CD4-positive, alpha-beta T cell (primary cell): Measurements from ENCODE around the gene SNCAIP. TPM values are rescaled to one million over a fixed set of nuclear protein-coding genes. Genes with fewer than 3 reads are reported as not detected.
"Not testable (repeated sequence)": the region's sequence is repeated elsewhere in the genome, so short reads cannot be mapped to it uniquely, and the experiment has no call there.

Experiments
- ATAC-seq: fragments of 200-7000 bp; cut with Tn5 transposase; one replicate; pipeline ENCODE4 v1.10.0; 2022; ENCODE audit warnings: mild to moderate bottlenecking; ENCODE audit not compliant: poor library complexity
- CTCF ChIA-PET: fragments of 350-600 bp; sonication (Branson Sonifier 250); formaldehyde crosslinking; loops from one replicate; lab custom pipeline; 2021; ENCODE audit warnings: antibody characterized with exemption, inconsistent platforms; lab: Charles Lee
- POLR2A ChIA-PET: fragments of 350-600 bp; sonication (Branson Sonifier 250); formaldehyde crosslinking; loops from one replicate; lab custom pipeline; 2021; ENCODE audit warnings: antibody characterized with exemption, inconsistent platforms; lab: Charles Lee
- DNase-seq, 14 experiments: peaks; one replicate each; pipeline ENCODE4 v3.0.0-alpha.2; 2013 to 2020; ENCODE audit warnings: mixed read lengths in 2 of 14
- H3K27ac ChIP-seq, 2 donors: one replicate each; pipeline versions ENCODE4 v1.5.1 to v1.7.0; 2013; ENCODE audit warnings: low read length in 2 of 2, low read depth in 1 of 2, mild to moderate bottlenecking in 1 of 2
- H3K27me3 ChIP-seq, 2 experiments: 1 replicate in 1 of 2; 2 replicates in 1 of 2; pipeline versions ENCODE4 v1.6.1 to v1.7.0; 2013; ENCODE audit warnings: low read length in 2 of 2, control low read depth in 1 of 2, mild to moderate bottlenecking in 1 of 2, moderate library complexity in 1 of 2; ENCODE audit not compliant: insufficient read depth in 2 of 2, control insufficient read depth in 1 of 2
- H3K36me3 ChIP-seq: one replicate; pipeline ENCODE4 v1.6.1; 2013; ENCODE audit warnings: low read length, control low read depth; ENCODE audit not compliant: insufficient read depth
- H3K4me1 ChIP-seq: one replicate; pipeline ENCODE4 v1.6.1; 2013; ENCODE audit warnings: low read length, control low read depth; ENCODE audit not compliant: insufficient read depth
- H3K4me3 ChIP-seq: one replicate; pipeline ENCODE4 v1.5.1; 2013; ENCODE audit warnings: mild to moderate bottlenecking, low read length, moderate library complexity
- H3K9me3 ChIP-seq, 2 experiments: 1 replicate in 1 of 2; 2 replicates in 1 of 2; pipeline versions ENCODE4 v1.6.1 to v1.7.0; 2013; ENCODE audit warnings: low read length in 2 of 2, mild to moderate bottlenecking in 2 of 2, control low read depth in 1 of 2, moderate library complexity in 1 of 2; ENCODE audit not compliant: control insufficient read depth in 1 of 2, insufficient read depth in 1 of 2
- H3K27ac Mint-ChIP-seq: one replicate; pipeline ENCODE4 v1.8.0; 2020; ENCODE audit warnings: mixed read lengths
- H3K27me3 Mint-ChIP-seq: one replicate; pipeline ENCODE4 v1.8.0; 2021; ENCODE audit warnings: mixed read lengths
- H3K36me3 Mint-ChIP-seq: one replicate; pipeline ENCODE4 v1.8.0; 2021; ENCODE audit warnings: low read depth, mixed read lengths
- H3K4me1 Mint-ChIP-seq: one replicate; pipeline ENCODE4 v1.8.0; 2021; ENCODE audit warnings: low read depth, mixed read lengths
- H3K4me3 Mint-ChIP-seq: one replicate; pipeline ENCODE4 v1.8.0; 2020; ENCODE audit warnings: mild to moderate bottlenecking, mixed read lengths
- H3K9me3 Mint-ChIP-seq: one replicate; pipeline ENCODE4 v1.8.0; 2020; ENCODE audit warnings: mixed read lengths
- intact Hi-C, 2 experiments: fragments of 100-400 bp; cut with DNase I in 1 of 2; cut with micrococcal nuclease in 1 of 2; formaldehyde crosslinking; loops; one replicate each; pipeline versions ENCODE4 v1.15.1 to v1.9.0; 2023 to 2025; cut with DNase I, micrococcal nuclease
- total RNA-seq, 174 experiments: library from RNA in 2 of 174; stranded (reverse) in 2 of 174; gene quantifications; one replicate each; pipeline ENCODE4 v1.2.3 and lab custom pipeline; 2021 to 2026
- TF ChIP-seq, protein P1 (sequence below): fragments of 200-600 bp; IDR thresholded peaks from one replicate; pipeline ENCODE4 v1.8.0; 2022; ENCODE audit warnings: antibody characterized with exemption, mild to moderate bottlenecking

SNCAIP gene
- total RNA-seq, 2 experiments from 2014 or later = not detected

DNA sequence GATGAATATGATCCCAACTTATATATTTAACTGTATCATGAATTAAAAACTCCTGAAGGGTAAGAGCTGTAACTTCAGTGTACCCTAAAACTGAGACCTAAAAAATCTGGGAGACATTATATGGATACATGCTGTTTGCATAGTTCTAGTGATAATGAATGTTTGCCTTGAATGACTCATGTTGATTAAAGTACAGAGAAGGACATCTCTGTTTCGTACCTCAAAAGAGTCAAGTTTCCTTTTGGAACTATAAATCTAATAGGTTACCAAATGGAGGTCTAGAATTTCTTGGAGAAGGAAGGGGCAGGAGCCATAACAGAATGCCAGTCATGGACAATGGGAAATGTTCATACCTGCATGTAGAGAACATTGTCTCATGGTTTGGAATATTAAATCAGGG, 168.1 kb downstream of the SNCAIP start:
- POLR2A ChIA-PET = no interaction called here
- TF ChIP-seq, protein P1, sequence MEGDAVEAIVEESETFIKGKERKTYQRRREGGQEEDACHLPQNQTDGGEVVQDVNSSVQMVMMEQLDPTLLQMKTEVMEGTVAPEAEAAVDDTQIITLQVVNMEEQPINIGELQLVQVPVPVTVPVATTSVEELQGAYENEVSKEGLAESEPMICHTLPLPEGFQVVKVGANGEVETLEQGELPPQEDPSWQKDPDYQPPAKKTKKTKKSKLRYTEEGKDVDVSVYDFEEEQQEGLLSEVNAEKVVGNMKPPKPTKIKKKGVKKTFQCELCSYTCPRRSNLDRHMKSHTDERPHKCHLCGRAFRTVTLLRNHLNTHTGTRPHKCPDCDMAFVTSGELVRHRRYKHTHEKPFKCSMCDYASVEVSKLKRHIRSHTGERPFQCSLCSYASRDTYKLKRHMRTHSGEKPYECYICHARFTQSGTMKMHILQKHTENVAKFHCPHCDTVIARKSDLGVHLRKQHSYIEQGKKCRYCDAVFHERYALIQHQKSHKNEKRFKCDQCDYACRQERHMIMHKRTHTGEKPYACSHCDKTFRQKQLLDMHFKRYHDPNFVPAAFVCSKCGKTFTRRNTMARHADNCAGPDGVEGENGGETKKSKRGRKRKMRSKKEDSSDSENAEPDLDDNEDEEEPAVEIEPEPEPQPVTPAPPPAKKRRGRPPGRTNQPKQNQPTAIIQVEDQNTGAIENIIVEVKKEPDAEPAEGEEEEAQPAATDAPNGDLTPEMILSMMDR = no peak
- ATAC-seq = no peak

DNA sequence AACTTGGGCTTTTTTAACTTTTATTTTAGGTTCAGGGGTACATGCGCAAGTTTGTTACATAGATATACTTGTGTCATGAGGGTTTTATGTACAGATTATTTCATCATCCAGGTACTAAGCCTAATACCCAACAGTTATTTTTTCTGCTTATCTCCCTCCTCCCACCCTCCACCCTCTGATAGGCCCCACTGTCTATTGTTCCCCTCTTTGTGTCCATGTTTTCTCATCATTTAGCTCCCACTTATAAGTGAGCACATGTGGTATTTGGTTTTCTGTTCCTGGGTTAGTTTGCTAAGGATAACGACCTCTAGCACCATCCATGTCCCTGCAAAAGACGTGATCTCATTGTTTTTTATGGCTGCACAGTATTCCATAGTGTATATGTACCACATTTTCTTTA, 172.1 kb downstream of the SNCAIP start:
- no peak overlapping the region for H3K4me3 ChIP-seq
- no peaks in the 10 kb centered on the region for H3K36me3 Mint-ChIP-seq

More for the DNA sequence above, 168.1 kb downstream of the SNCAIP start:
- H3K36me3 Mint-ChIP-seq = no peaks in the 10 kb centered on the region
- no peaks in the 10 kb centered on the region for H3K27me3 Mint-ChIP-seq
- no peak for DNase-seq
- no peaks in the 10 kb centered on the region for H3K9me3 ChIP-seq
- H3K4me1 ChIP-seq = no peaks in the 10 kb centered on the region
- no peaks in the 10 kb centered on the region for H3K27me3 ChIP-seq
- H3K27ac ChIP-seq = no peak overlapping the region
- no peaks in the 10 kb centered on the region for H3K36me3 ChIP-seq
- H3K4me3 Mint-ChIP-seq = no peak overlapping the region
- H3K4me3 ChIP-seq = no peak overlapping the region
- no peaks in the 10 kb centered on the region for H3K9me3 Mint-ChIP-seq
- H3K27ac Mint-ChIP-seq = no peak overlapping the region
- no peaks in the 10 kb centered on the region for H3K4me1 Mint-ChIP-seq
- intact Hi-C loops = no loop called here
- CTCF ChIA-PET = no interaction called here

DNA sequence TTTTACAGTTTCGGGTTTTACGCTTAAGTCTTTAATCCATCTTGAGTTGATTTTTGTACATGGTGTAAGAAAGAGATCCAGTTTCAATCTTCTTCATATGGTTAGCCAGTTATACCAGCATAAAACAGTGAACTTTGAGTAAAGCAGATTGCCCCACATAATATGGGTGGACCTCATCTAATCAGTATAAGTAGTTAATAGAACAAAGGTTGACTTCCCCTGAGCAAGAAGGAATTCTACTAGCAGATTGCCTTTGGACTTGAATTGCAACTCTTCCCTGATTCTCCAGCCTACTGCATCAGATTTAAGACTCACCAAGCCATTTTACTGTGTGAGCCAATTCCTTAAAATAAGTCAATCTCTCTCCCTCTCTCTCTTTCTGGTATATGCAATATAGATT, 173.2 kb downstream of the SNCAIP start:
- Mint-ChIP-seq H3K9me3 (no peaks in the 10 kb centered on the region), H3K27ac (no peak overlapping the region), H3K27me3 (no peaks in the 10 kb centered on the region), H3K4me3 (no peak overlapping the region), H3K4me1 (no peaks in the 10 kb centered on the region), H3K36me3 (no peaks in the 10 kb centered on the region)
- DNase-seq (no peak), ATAC-seq (no peak)
- ChIA-PET CTCF (no interaction called here), POLR2A (no interaction called here)
- intact Hi-C loops = no loop called here
- H3K27me3 ChIP-seq = no peaks in the 10 kb centered on the region
- no peaks in the 10 kb centered on the region for H3K9me3 ChIP-seq
- TF ChIP-seq, protein P1 = no peak
- no peak overlapping the region for H3K27ac ChIP-seq
- H3K36me3 ChIP-seq = no peaks in the 10 kb centered on the region
- no peaks in the 10 kb centered on the region for H3K4me1 ChIP-seq
- no peak overlapping the region for H3K4me3 ChIP-seq

More for the DNA sequence above, 172.1 kb downstream of the SNCAIP start:
- Histone ChIP-seq H3K4me1 (no peaks in the 10 kb centered on the region), H3K27me3 (no peaks in the 10 kb centered on the region), H3K9me3 (no peaks in the 10 kb centered on the region), H3K27ac (no peak overlapping the region), H3K36me3 (no peaks in the 10 kb centered on the region)
- no peak for DNase-seq
- Mint-ChIP-seq H3K4me3 (no peak overlapping the region), H3K27ac (no peak overlapping the region), H3K27me3 (no peaks in the 10 kb centered on the region), H3K4me1 (no peaks in the 10 kb centered on the region), H3K9me3 (no peaks in the 10 kb centered on the region)
- TF ChIP-seq, protein P1 = no peak
- ChIA-PET CTCF (no interaction called here), POLR2A (no interaction called here)
- intact Hi-C loops = no loop called here
- ATAC-seq = no peak

DNA sequence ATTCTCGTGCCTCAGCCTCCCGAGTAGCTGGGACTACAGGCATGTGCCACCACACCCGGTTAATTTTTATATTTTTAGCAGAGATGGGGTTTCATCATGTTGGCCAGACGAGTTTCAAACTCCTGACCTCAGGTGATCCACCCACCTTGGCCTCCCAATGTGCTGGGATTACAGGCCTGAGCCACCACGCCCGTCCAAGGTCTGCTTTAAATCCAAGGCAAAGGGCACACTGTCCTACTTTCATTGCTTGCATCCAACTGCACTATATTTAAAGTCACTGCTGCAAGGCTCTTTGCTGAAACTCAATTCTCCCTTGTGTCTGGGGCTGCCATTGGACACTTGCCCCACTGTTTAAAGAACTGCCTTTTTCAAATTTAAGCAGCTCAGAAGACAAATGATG, 174.6 kb downstream of the SNCAIP start:
- H3K27ac ChIP-seq, DNase-seq, CTCF ChIA-PET, H3K4me3 Mint-ChIP-seq, H3K9me3 Mint-ChIP-seq, H3K4me1 Mint-ChIP-seq, H3K9me3 ChIP-seq, H3K36me3 ChIP-seq, H3K4me3 ChIP-seq, intact Hi-C loops, H3K27me3 Mint-ChIP-seq, H3K27me3 ChIP-seq, H3K27ac Mint-ChIP-seq, H3K36me3 Mint-ChIP-seq, ATAC-seq, POLR2A ChIA-PET, H3K4me1 ChIP-seq: not testable (repeated sequence)
